Spleen (tissue), 7 donors: ENCODE measurements around the gene RRP36.

Source experiments
- POLR2A ChIP-seq, 3 donors: fragments of 450-650 bp; IDR thresholded peaks; one replicate each; pipeline ENCODE4 v1.5.1; 2017; ENCODE audit warnings: antibody characterized with exemption in 3 of 3, mild to moderate bottlenecking in 1 of 3
- POLR2AphosphoS5 ChIP-seq, 3 donors: sonication (generic); formaldehyde crosslinking; IDR thresholded peaks; one replicate each; pipeline ENCODE4 v1.5.1; 2017; ENCODE audit warnings: antibody characterized with exemption in 3 of 3
- TF ChIP-seq, protein P1 (sequence below), 11 experiments: fragments of 200-600 bp in 7 of 11; fragments of 450-650 bp in 4 of 11; sonication (generic) in 4 of 11; IDR thresholded peaks in 8 of 11; conservative IDR thresholded peaks in 3 of 11; 1 replicate in 7 of 11; 2 replicates in 4 of 11; pipeline versions ENCODE4 v1.4.0 to v1.8.0; 2016 to 2021; ENCODE audit warnings: antibody characterized with exemption in 11 of 11, inconsistent platforms in 4 of 11, mild to moderate bottlenecking in 1 of 11
- donor health status: DM: no; HTN: no; CAD: no; lungs with moderate emphysema.
- donor health status: DM: no; HTN: no; CAD: no.
- donor health status: DM: no; HTN: no; CAD: no.

DNA sequence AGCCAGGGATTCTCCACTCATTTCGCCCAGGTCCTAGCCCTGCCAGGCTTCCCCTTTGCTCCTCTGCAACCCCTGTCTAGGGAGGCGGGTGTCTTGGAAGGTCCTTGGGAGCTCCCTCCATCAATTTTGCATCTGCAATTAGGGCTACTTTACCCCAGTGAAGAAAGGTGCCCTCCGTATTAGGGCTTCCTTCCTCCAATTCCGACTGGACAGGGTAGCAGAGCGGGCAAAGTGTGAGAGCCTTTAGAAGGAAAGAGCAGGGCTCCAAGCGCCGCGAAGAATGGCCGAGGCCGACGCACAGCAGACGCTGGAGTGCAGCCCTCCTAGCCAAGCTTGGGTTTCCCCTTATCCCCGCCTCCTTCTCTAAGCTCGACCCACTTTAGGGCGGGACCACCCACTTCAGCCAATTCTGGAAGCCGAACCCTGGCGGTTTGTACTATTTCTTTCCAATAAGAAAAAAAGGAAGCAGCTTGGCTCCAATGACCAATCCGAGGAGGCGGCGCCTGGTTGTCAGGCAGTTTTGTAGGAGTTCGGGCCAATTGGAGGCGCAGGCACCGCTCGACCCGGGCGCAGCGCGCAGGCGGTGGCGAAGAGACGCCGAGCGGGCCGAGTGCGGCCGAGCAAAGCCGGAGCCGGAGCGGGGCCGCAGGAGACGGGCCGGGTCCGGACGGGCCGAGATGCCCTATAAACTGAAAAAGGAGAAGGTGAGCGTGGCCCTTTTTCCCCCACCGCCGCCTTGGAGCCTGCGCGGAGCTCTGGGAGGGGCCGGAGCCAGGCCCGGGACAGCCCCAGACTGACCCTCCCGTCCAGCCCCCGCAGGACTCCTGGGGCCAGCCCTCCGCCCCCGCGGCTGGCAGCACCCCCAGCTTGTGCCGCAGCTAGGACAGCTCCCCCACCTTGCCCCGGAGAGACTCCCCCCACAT lies 37.2 kb upstream of the RRP36 start, which contains the start of gene PPP2R5D:
- TF ChIP-seq, protein P1, sequence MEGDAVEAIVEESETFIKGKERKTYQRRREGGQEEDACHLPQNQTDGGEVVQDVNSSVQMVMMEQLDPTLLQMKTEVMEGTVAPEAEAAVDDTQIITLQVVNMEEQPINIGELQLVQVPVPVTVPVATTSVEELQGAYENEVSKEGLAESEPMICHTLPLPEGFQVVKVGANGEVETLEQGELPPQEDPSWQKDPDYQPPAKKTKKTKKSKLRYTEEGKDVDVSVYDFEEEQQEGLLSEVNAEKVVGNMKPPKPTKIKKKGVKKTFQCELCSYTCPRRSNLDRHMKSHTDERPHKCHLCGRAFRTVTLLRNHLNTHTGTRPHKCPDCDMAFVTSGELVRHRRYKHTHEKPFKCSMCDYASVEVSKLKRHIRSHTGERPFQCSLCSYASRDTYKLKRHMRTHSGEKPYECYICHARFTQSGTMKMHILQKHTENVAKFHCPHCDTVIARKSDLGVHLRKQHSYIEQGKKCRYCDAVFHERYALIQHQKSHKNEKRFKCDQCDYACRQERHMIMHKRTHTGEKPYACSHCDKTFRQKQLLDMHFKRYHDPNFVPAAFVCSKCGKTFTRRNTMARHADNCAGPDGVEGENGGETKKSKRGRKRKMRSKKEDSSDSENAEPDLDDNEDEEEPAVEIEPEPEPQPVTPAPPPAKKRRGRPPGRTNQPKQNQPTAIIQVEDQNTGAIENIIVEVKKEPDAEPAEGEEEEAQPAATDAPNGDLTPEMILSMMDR (IDR thresholded peaks at IDR 0.05 in 8 of 11, conservative IDR thresholded peaks at IDR 0.05 in 3 of 11), result peak in 9 of 11 experiments; percentile 12 to 68 (median 25)
- TF ChIP-seq POLR2A (IDR thresholded peaks at IDR 0.05) (peak in 1 of 3 donors; percentile 74), POLR2AphosphoS5 (IDR thresholded peaks at IDR 0.05) (peak; percentile 85 to 97 (median 92))
